ENCODE data around the gene IL23R. TPM values are rescaled to one million over a fixed set of nuclear protein-coding genes. Genes with fewer than 3 reads are reported as not detected.
A peak's percentile ranks its signal among the peaks of the same experiment; 100 is the strongest.

Gene IL23R
- total RNA-seq, 1 experiment from 2014 or later: not detected

DNA sequence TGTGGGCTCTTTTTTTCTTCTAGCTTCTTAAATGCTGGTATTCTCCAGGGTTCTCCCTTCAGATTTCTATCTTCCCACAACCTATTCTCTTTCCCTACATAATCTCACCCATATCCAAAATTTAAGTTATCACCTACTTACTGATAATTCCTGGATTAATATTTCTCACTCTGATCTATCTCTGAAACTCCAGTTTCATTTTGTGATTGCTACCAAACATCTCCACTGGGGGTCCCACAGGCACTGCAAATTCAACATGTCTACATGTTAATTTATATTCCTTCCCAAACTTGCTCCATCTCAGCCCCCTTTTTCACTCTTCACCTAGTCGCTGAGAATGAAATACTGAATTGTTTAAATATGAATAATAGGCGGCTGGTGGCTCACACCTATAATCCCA, 21.6 kb upstream of the IL23R start:
- Histone ChIP-seq H3K27ac (ENCODE audit: low read depth, low read length) (no peak overlapping the region), H3K36me3 (ENCODE audit: control insufficient read depth in 1 of 2, insufficient read depth in 2 of 2, low read length in 2 of 2) (no peaks in the 10 kb centered on the region), H3K4me2 (ENCODE audit: low read length) (no peak overlapping the region), H3K4me3 (replicated peaks in 1 of 2; ENCODE audit: low read depth in 1 of 2, low read length in 2 of 2) (no peak overlapping the region), H4K20me1 (ENCODE audit: insufficient read depth) (no peaks in the 10 kb centered on the region), H3K79me2 (ENCODE audit: insufficient read depth, low read length) (no peaks in the 10 kb centered on the region), H2AFZ (ENCODE audit: low read depth, low read length, poor library complexity, severe bottlenecking) (no peak overlapping the region), H3K9me2 (ENCODE audit: insufficient read depth) (no peaks in the 10 kb centered on the region), H3K9ac (ENCODE audit: low read length) (no peak overlapping the region), H3K9me3 (ENCODE audit: control insufficient read depth in 1 of 2, insufficient read depth in 1 of 2, low read depth in 1 of 2, low read length in 2 of 2) (no peaks in the 10 kb centered on the region), H3K27me3 (ENCODE audit: insufficient read depth, low read length) (no peaks in the 10 kb centered on the region), H3K4me1 (ENCODE audit: control insufficient read depth in 1 of 2, insufficient read depth in 2 of 2, low read length in 2 of 2) (peaks cover 3 to 7% of the 10 kb centered on the region in 2 experiments; a peak in 3 of 4 replicates)
- POLR2A ChIA-PET: no interaction called here
- intact Hi-C loops (cut with micrococcal nuclease): no loop called here
- BruUV-seq (replicated peaks): no TSS peak
- RAD21 ChIA-PET (ENCODE audit: low non-redundant PET in 1 of 2, low total read pairs in 2 of 2, uncharacterized antibody in 2 of 2, unreplicated experiment in 2 of 2): no interaction called here
- no peak for ATAC-seq
- no peak for DNase-seq (ENCODE audit: low read depth, low spot score)
- CTCF ChIA-PET: interaction anchor here (0.8 kb wide), 1 partner anchor 67 kb away, joined by 6 read pairs; no protein-coding TSS in a partner anchor
- no peak for TF ChIP-seq SP1 (IDR thresholded peaks at IDR 0.05; ENCODE audit: low read depth)
- TF ChIP-seq CBX3 (IDR thresholded peaks at IDR 0.05; ENCODE audit: low read depth): no peak
- no peak for TF ChIP-seq EZH2phosphoT487 (IDR thresholded peaks at IDR 0.05; ENCODE audit: borderline replicate concordance)
- peak; percentile 43 for TF ChIP-seq RAD21 (IDR thresholded peaks at IDR 0.05; ENCODE audit: low read depth)
- no peak for TF ChIP-seq TCF7L2 (IDR thresholded peaks at IDR 0.05; ENCODE audit: borderline replicate concordance, extremely low read depth, insufficient read depth, insufficient read length)
- TF ChIP-seq, protein P1, sequence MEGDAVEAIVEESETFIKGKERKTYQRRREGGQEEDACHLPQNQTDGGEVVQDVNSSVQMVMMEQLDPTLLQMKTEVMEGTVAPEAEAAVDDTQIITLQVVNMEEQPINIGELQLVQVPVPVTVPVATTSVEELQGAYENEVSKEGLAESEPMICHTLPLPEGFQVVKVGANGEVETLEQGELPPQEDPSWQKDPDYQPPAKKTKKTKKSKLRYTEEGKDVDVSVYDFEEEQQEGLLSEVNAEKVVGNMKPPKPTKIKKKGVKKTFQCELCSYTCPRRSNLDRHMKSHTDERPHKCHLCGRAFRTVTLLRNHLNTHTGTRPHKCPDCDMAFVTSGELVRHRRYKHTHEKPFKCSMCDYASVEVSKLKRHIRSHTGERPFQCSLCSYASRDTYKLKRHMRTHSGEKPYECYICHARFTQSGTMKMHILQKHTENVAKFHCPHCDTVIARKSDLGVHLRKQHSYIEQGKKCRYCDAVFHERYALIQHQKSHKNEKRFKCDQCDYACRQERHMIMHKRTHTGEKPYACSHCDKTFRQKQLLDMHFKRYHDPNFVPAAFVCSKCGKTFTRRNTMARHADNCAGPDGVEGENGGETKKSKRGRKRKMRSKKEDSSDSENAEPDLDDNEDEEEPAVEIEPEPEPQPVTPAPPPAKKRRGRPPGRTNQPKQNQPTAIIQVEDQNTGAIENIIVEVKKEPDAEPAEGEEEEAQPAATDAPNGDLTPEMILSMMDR (IDR thresholded peaks at IDR 0.05 in 2 of 3, conservative IDR thresholded peaks at IDR 0.05 in 1 of 3; ENCODE audit: borderline replicate concordance in 1 of 3, insufficient read depth in 1 of 3, low read depth in 2 of 3, low read length in 2 of 3): peak; percentile 28 to 46 (median 42); a peak in 5 of 6 replicates
- TF ChIP-seq, protein P2, sequence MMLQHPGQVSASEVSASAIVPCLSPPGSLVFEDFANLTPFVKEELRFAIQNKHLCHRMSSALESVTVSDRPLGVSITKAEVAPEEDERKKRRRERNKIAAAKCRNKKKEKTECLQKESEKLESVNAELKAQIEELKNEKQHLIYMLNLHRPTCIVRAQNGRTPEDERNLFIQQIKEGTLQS (IDR thresholded peaks at IDR 0.05): no peak

DNA sequence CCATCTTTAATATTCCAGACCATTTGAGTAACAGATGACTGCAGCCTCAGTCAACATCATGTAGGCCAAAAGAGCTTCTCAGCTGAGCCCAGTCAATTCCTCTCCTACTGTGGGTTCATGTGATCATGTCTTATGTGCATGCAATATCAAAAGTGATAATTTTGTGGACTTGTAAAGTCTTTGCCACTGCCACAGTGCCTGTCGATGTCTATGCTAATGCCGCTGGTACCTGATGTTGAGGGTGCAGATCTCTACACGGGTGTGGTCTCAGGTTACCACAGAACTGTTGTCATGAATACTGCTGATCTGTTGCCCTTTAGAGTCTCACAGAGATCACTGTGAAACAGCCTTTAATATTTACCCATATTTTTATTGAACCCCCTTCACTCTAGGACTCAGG, 20.2 kb upstream of the IL23R start:
- Histone ChIP-seq H3K9ac (ENCODE audit: low read length) (no peak overlapping the region), H3K27ac (ENCODE audit: low read depth, low read length) (no peak overlapping the region), H4K20me1 (ENCODE audit: insufficient read depth) (no peaks in the 10 kb centered on the region), H3K9me3 (ENCODE audit: control insufficient read depth in 1 of 2, insufficient read depth in 1 of 2, low read depth in 1 of 2, low read length in 2 of 2) (no peaks in the 10 kb centered on the region), H3K36me3 (ENCODE audit: control insufficient read depth in 1 of 2, insufficient read depth in 2 of 2, low read length in 2 of 2) (no peaks in the 10 kb centered on the region), H3K79me2 (ENCODE audit: insufficient read depth, low read length) (no peaks in the 10 kb centered on the region), H3K9me2 (ENCODE audit: insufficient read depth) (no peaks in the 10 kb centered on the region), H3K27me3 (ENCODE audit: insufficient read depth, low read length) (no peaks in the 10 kb centered on the region), H3K4me2 (ENCODE audit: low read length) (no peak overlapping the region), H2AFZ (ENCODE audit: low read depth, low read length, poor library complexity, severe bottlenecking) (no peak overlapping the region), H3K4me1 (ENCODE audit: control insufficient read depth in 1 of 2, insufficient read depth in 2 of 2, low read length in 2 of 2) (peaks cover 3 to 7% of the 10 kb centered on the region in 2 experiments; a peak in 3 of 4 replicates), H3K4me3 (replicated peaks in 1 of 2; ENCODE audit: low read depth in 1 of 2, low read length in 2 of 2) (no peak overlapping the region)
- POLR2A ChIA-PET: no interaction called here
- DNase-seq (ENCODE audit: low read depth, low spot score): no peak
- CTCF ChIA-PET: no interaction called here
- RAD21 ChIA-PET (ENCODE audit: low non-redundant PET in 1 of 2, low total read pairs in 2 of 2, uncharacterized antibody in 2 of 2, unreplicated experiment in 2 of 2): no interaction called here
- no peak for ATAC-seq
- intact Hi-C loops (cut with micrococcal nuclease): no loop called here
- TF ChIP-seq CEBPB (IDR thresholded peaks at IDR 0.05; ENCODE audit: low read depth) (no peak), EGR1 (IDR thresholded peaks at IDR 0.05; ENCODE audit: low read depth) (no peak)
- TF ChIP-seq, protein P2 (IDR thresholded peaks at IDR 0.05): no peak
- no TSS peak for BruUV-seq (replicated peaks)

Measured in HCT116 (cell line).